Stimulated activated CD4-positive, alpha-beta T cell treated with anti-CD3 and anti-CD28 coated beads, Interleukin-1b, Interleukin-23, amount 100 ng/mL, for 24 hours (primary cell): ENCODE data around the gene TP73.

ENCODE experiments used
- DNase-seq, 4 experiments: peaks; one replicate each; pipeline ENCODE4 v3.0.0-alpha.2; 2020; ENCODE audit warnings: low read depth in 4 of 4, low spot score in 1 of 4

TP73 gene

GRCh38 chr1:3633344-3634058, 18.8 kb upstream of the TP73 start:
- DNase-seq, result no peak

GRCh38 chr1:3634059-3634800, 18.1 kb upstream of the TP73 start:
- no peak for DNase-seq

DNA sequence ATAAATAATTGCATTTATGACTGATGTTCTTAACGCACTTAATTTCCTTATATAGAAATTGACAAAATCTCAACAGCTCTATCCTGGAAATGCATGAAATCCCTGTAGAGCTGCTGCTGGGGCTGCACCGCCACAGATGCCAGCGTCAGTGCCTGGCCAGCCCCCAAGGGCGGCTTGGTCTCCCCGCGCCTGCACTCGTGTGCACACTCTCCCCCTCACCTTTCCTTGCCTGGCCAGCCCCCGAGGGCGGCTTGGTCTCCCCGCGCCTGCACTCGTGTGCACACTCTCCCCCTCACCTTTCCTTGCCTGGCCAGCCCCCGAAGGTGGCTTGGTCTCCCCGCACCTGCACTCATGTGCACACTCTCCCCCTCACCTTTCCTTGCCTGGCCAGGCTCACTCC, 16.2 kb upstream of the TP73 start:
- no peak for DNase-seq

DNA sequence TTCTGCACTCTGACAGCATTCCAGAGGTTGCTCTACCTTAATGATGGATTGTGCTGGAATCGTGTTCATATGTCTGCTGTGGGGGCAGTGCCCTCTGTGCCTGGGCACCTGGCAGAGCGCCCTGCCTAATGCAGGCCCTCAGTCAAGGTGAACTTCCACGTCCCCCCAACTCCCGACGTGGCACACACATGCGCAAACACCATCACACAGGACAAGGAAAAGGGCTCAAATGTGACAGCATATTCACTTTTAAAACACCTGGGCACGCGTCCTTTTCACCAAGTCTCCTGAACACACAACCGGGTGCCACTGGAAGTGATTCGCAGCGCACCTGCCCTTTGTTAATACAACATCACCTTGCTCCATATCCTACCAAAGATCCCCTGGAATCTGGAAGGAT, 15.8 kb upstream of the TP73 start:
- no peak for DNase-seq

GRCh38 chr1:3638027-3638426, 14.3 kb upstream of the TP73 start:
- no peak for DNase-seq

DNA sequence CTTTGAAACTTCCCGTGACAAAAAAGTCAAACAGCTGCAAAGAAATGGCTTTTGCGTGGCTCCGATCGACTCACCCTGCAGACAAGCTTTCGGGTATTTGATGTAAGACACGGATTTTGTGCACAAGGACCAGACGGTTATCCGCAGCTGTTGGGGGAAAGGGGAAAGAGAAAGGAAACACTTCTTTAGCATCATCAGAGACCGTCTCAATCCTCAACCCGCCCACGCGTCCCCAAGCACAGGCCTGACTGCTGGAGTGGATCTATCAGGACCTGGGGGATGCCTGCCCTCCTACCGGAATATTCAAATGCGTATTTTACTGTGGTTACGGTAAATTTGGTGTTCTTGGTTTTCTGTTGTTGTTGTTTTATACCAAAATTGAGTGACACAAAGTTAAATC, 13.6 kb upstream of the TP73 start:
- DNase-seq, result no peak

DNA sequence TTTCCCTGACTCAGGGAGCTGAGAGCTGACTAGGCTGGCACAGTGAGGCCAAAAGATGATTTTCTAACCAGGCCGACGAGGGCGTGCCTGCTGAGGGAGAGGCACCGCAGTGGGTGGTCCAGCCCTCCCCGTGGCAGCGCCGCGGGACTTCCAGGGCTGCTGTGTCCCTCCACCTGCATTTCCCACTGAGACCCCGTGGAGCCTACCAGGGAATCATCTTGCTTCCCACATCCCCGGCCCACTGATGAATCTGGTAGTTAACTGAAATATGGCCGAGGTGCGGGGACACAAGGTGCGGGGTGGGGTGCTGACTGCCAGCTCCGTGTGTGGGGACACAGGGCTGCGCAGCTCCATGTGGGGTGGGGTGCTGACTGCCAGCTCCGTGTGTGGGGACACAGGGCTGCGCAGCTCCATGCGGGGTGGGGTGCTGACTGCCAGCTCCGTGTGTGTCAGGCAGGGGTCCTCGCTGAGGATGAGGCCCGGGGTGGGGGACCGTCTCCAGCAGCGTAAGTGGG, 12.9 kb upstream of the TP73 start:
- DNase-seq, result no peak

DNA sequence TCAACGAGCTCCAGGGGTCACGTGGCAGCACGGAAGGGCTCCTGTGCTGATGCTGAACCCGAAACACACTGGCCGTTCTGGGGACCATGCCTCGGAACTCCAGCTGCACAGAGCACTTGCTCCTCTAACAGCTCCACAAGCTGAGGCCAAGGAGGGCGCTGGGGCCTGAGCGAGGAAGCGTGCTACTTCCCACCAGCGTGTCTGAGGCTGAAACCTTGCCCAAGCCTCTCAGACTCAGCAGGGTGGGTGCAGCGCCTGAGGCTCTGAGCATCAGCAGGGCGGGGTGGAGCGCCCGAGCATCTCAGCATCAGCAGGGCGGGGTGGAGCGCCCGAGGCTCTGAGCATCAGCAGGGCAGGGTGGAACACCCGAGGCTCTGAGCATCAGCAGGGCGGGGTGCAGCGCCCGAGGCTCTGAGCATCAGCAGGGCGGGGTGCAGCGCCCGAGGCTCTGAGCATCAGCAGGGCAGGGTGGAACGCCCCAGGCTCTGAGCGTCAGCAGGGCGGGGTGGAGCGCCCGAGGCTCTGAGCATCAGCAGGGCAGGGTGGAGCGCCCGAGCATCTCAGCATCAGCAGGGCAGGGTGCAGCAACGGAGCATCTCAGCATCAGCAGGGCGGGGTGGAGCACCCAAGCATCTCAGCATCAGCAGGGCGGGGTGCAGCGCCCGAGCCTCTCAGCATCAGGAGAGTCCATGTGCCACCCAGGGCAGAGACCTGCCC, 12.0 kb upstream of the TP73 start:
- DNase-seq, result no peak

GRCh38 chr1:3641046-3641760, 11.1 kb upstream of the TP73 start:
- no peak for DNase-seq

- no peak for DNase-seq
These were observed 10.5 kb upstream of the TP73 start for GRCh38 chr1:3641816-3642215.

- no peak for DNase-seq
These were observed 9.2 kb upstream of the TP73 start for GRCh38 chr1:3642919-3643675.

GRCh38 chr1:3644273-3644672, 8.0 kb upstream of the TP73 start:
- DNase-seq, result no peak

GRCh38 chr1:3645247-3645646, 7.1 kb upstream of the TP73 start:
- no peak for DNase-seq

DNA sequence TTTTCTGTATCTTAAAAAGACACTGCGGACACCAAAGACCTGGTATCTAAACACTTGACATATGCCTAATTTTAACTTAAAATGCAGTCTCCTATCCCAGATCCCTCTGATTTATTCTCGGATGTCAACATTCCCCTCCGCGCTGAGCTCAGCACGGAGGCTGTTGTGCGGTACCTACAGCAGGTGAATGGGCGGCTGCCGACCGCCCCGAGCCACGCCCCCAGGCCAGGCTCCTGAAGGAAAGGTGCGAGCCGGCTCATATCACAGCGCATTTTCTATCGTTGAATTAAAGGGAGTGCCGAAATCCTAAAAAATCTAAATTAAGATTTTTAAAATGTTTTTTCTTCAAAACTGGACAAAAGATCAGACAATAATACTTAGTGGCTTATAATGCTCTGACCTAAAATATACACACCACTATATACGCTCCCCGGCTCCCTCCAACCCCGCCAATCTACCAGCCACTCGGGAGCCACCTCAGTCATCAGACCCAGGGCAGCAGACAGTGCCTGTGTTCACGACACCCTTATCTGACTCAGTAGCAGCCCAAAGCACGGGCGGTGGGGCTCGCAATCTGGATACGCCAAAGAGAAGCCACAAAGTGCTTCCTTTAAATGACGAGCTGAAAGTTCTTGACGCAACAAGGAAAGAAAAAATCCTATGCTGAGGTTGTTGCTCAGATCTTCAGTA, 6.5 kb upstream of the TP73 start:
- DNase-seq, result no peak

GRCh38 chr1:3646596-3646995, 5.7 kb upstream of the TP73 start:
- no peak for DNase-seq

GRCh38 chr1:3649342-3650247, 2.7 kb upstream of the TP73 start, which contains the start of gene WRAP73:
Gene WRAP73, minus strand, starts transcription at chr1:3650103. Its CDS starts 104 bp downstream, at chr1:3649999.
- DNase-seq, result peak; percentile 63 to 86 (median 76)

- DNase-seq, result no peak
These were observed 1.9 kb upstream of the TP73 start for GRCh38 chr1:3650248-3651025.
